SK-N-SH (cell line): ENCODE data around the gene WDR47.

Source experiments
- EZH2phosphoT487 ChIP-seq: fragments of 200-600 bp; sonication (generic); IDR thresholded peaks from 2 replicates; pipeline ENCODE4 v1.6.1; 2017; ENCODE audit warnings: low read depth, mixed run types, mild to moderate bottlenecking, antibody characterized with exemption, moderate library complexity, borderline replicate concordance
- FOXJ3 ChIP-seq: sonication (generic); formaldehyde crosslinking; IDR thresholded peaks from 2 replicates; pipeline ENCODE4 v1.5.1; 2020; ENCODE audit warnings: mild to moderate bottlenecking, missing genetic modification reagents
- TF ChIP-seq, protein P1 (sequence below): fragments of 200-600 bp; sonication (generic); IDR thresholded peaks from 2 replicates; pipeline ENCODE4 v1.6.1; 2017; ENCODE audit warnings: antibody characterized with exemption, mild to moderate bottlenecking, moderate library complexity
- TF ChIP-seq, protein P2 (sequence below): fragments of 150-350 bp; IDR thresholded peaks from 2 replicates; pipeline ENCODE4 v1.6.1; 2017; ENCODE audit warnings: antibody characterized with exemption, low read length, low read depth, borderline replicate concordance

DNA sequence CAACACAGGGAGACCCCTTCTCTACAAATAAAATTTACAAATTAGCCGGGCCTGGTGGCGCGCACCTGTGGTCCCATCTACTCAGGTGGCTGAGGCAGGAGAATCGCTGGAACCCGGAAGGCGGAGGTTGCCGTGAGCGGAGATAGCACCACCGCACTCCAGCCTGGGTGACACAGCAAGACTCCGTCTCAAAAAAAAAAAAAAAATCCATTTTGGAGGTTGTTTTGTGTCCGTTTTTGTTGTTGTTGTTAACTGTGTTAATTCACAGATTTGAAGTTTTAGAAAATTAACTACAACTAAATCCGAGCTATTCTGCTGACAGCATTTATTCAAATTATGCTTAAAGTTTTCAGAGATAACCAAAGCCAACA, 79.2 kb downstream of the WDR47 start:
- TF ChIP-seq, protein P1, sequence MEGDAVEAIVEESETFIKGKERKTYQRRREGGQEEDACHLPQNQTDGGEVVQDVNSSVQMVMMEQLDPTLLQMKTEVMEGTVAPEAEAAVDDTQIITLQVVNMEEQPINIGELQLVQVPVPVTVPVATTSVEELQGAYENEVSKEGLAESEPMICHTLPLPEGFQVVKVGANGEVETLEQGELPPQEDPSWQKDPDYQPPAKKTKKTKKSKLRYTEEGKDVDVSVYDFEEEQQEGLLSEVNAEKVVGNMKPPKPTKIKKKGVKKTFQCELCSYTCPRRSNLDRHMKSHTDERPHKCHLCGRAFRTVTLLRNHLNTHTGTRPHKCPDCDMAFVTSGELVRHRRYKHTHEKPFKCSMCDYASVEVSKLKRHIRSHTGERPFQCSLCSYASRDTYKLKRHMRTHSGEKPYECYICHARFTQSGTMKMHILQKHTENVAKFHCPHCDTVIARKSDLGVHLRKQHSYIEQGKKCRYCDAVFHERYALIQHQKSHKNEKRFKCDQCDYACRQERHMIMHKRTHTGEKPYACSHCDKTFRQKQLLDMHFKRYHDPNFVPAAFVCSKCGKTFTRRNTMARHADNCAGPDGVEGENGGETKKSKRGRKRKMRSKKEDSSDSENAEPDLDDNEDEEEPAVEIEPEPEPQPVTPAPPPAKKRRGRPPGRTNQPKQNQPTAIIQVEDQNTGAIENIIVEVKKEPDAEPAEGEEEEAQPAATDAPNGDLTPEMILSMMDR: no peak
- TF ChIP-seq, protein P2, sequence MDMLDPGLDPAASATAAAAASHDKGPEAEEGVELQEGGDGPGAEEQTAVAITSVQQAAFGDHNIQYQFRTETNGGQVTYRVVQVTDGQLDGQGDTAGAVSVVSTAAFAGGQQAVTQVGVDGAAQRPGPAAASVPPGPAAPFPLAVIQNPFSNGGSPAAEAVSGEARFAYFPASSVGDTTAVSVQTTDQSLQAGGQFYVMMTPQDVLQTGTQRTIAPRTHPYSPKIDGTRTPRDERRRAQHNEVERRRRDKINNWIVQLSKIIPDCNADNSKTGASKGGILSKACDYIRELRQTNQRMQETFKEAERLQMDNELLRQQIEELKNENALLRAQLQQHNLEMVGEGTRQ: no peak
- TF ChIP-seq FOXJ3 (CRISPR knock-in tag) (no peak), EZH2phosphoT487 (no peak)
